CD4-positive, alpha-beta T cell treated with Interleukin-15 for 1 hour (primary cell): Measurements from ENCODE around the gene AXIN1.

Source experiments
- DNase-seq: peaks from one replicate; pipeline ENCODE4 v3.0.0-alpha.2; 2020

AXIN1 gene

GRCh38 chr16:296276-296675 lies 56.2 kb downstream of the AXIN1 start:
- no peak for DNase-seq

DNA sequence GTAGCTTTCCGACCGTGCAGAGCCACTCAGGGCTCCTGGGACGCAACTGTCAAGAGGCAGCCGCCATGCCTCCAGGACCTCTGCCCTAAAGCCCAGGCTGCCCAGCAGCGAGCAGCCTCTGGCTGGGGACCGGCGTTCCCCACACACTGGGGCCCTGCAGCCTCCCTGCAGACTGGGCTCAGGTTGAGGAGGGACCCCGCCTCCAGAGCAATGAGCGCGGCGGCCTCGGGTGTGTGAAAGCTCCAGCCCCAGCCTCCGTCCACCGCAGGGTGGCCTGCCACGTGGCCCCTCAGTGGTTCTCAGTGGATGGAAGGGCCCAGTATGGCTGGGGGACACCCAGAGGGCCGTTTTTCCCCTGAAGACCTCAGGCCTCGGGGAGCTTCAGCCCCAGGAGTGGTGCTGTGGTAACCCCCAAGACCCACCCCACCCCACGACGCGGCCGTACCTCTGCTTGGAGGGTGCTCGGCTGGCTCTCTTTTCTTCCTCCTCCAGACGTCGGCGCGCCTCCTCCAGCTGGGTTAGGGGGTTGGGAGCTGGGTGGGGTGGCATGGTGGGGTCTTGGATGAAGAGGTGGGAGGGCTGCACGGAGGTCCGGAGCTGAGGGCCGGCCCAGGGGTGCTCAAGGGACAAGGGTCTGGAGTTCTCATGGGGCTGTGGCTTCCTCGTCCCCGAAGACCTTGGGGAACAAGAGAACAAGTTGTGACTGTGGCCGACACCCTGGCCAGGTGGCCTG lies 59.3 kb downstream of the AXIN1 start:
- DNase-seq = no peak

DNA sequence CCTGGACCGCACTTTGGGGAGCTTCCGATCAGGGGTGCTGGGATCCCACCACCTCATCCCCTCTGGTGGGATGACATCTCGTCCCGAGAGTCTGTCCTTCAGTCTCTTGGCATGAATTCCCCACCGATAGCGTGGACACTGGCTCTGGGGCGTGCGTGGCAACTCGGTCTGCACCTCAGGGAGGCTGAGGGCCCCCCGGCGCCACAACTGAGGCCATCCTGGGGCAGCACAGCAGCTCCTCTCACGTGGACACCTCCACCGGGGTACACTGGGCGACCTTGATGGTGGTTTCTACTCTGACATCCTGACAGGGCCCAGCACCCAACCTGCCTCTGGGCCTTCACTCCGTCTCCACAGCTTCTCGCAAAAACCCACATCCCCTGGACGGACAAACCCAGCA lies 61.0 kb downstream of the AXIN1 start:
- DNase-seq = no peak

GRCh38 chr16:290681-291405 lies 61.7 kb downstream of the AXIN1 start:
- DNase-seq = no peak

DNA sequence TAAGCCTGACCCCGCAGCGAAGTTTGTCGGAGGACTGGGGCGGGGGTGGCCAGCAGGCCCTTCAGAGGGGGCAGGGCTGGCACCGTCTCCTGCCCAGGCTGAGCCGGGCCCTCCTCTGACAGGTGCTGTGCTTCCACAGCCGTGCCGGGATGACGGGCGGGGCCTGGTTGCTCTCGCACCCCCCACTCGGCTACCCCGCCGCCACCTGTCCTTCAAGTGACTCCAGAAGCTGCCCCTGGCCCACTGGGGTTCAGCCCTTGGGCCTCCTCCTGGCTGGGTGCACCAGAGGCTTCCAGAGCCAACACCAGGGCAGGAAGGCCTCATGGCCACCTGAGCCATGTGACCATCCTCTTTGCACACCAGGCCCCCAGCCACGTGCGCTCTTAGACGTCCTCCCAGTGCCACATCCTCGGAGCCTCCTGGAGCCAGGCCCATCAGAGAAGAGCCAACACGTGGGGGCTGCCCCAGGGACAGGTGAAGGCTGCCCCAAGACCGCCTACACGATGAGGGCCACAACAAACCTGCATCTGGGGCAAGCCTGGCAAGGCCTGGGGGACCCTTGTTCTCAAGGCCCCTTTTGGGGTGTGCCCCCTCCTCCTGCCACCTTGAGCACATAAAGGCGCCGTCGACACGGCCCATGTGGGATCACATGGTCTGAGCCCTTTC lies 62.4 kb downstream of the AXIN1 start:
- no peak for DNase-seq

GRCh38 chr16:289395-289997 lies 63.0 kb downstream of the AXIN1 start:
- no peak for DNase-seq

- DNase-seq = no peak
Observed at GRCh38 chr16:287981-288920, 64.3 kb downstream of the AXIN1 start.

DNA sequence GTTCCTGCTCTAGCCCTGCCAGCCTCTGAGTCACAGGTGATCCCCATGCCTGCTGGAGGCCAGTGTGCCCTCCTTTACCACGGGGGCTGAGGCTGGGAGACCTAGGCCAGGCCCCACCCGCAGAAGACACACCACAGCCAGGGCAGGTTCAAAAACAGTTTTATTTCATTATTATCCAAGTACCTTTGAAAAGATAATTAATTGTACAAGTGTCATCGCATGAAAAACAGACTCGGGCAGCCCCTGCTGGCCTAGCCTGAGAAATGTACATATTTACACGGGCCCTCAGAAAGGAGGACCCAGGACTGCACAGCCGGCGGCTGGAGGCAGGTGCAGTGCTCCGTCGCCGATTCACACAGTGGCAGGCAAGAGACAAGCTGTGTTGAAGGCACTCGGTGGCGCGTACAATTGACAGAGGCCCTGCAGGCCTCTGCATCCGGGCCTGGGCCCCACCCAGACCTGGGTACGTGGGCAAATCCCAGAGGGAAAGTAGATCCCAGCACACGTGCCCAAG lies 65.2 kb downstream of the AXIN1 start:
- no peak for DNase-seq

DNA sequence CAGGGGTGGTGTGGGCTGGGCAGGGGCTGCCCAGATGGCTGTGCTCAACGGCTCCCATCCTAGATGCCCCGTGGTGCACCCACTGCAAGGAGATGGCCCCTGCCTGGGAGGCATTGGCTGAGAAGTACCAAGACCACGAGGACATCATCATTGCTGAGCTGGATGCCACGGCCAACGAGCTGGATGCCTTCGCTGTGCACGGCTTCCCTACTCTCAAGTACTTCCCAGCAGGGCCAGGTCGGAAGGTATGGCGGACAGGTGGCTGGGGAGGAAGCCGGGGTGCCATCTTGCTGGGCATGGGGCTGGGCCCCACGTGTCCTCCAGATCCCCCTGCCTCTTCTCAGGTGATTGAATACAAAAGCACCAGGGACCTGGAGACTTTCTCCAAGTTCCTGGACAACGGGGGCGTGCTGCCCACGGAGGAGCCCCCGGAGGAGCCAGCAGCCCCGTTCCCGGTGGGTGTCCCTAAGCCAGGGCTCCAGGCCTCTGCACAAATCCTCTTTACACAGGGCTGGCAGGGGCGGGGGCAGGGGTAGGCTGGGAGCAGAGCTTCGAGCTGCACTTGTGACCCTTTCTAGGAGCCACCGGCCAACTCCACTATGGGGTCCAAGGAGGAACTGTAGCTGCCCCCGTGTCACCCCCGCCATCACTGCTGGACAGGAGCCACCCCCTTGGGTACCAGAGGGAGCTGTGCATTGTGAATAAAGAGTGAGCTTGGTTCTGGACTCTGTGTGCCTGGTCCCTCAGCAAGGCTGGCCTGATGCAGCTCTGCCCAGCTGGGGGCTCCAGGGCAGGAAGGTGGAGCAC lies 65.8 kb downstream of the AXIN1 start:
- DNase-seq = no peak

DNA sequence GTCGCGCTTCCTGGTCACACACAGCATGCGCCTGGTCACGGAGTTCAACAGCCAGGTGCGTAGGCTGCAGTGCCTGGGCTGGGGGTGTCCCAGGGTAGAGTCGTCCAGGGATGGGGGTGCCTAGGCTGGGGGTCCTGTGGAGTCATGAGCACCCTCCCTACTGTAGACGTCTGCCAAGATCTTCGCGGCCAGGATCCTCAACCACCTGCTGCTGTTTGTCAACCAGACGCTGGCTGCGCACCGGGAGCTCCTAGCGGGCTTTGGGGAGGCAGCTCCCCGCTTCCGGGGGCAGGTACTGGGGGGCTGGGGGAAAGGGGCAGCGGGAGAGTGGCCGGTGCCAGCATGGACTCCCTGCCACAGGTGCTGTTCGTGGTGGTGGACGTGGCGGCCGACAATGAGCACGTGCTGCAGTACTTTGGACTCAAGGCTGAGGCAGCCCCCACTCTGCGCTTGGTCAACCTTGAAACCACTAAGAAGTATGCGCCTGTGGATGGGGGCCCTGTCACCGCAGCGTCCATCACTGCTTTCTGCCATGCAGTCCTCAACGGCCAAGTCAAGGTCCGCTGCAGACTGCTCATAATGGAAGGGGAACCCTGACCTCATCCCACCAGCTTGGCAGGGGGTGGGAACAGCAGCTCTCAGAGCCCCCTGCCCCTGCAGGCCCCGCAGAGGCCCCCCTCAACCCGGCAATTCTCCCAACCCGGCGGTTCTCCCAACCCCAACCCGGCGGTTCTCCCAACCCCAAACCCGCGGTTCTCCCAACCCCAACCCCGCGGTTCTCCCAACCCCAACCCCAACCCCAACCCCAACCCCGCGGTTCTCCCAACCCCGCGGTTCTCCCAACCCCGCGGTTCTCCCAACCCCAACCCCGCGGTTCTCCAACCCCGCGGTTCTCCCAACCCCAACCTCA lies 67.1 kb downstream of the AXIN1 start:
- DNase-seq = no peak

- no peak for DNase-seq
Observed at GRCh38 chr16:284204-285120, 68.1 kb downstream of the AXIN1 start.

GRCh38 chr16:283033-283805 lies 69.3 kb downstream of the AXIN1 start, which contains the start of gene PDIA2:
PDIA2 (plus strand) TSS chr16:283164; CDS start chr16:283170, 6 bp downstream.
- DNase-seq = no peak

DNA sequence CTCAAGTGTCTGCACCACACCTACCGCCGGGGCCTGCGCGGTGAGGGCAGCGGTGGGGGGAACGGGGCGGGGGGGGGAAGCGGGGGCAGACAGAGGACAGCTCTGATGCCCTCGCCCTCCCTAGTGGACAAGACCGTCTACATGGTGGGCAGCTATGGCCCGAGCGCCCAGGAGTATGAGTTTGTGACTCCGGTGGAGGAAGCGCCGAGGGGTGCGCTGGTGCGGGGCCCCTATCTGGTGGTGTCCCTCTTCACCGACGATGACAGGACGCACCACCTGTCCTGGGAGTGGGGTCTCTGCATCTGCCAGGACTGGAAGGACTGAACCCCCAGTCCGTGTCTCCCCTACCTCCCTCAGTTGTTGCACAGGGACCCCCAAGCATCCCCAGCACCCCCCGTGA lies 70.0 kb downstream of the AXIN1 start:
- DNase-seq = no peak

DNA sequence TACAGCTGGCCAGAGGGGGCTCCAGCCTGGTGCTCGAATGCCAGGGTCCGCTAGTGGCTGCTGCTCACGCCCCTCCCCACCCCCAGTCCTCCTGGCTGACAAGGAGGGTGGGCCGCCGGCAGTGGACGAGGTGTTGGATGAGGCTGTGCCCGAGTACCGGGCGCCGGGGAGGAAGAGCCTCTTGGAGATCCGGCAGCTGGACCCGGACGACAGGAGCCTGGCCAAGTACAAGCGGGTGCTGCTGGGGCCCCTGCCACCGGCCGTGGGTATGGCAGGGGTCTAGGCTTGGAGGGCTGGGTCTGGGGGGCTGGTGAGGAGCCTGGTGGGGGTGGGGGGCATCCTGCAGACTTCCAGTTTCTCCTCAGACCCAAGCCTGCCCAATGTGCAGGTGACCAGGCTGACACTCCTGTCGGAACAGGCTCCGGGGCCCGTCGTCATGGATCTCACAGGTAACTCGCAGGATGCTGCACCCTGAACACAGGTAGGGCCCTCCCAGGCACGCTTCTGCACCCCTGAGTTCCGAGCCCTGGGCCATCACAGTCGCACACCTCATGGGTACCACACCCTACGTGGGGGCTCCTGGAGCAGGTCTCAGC lies 70.8 kb downstream of the AXIN1 start:
- DNase-seq = no peak

DNA sequence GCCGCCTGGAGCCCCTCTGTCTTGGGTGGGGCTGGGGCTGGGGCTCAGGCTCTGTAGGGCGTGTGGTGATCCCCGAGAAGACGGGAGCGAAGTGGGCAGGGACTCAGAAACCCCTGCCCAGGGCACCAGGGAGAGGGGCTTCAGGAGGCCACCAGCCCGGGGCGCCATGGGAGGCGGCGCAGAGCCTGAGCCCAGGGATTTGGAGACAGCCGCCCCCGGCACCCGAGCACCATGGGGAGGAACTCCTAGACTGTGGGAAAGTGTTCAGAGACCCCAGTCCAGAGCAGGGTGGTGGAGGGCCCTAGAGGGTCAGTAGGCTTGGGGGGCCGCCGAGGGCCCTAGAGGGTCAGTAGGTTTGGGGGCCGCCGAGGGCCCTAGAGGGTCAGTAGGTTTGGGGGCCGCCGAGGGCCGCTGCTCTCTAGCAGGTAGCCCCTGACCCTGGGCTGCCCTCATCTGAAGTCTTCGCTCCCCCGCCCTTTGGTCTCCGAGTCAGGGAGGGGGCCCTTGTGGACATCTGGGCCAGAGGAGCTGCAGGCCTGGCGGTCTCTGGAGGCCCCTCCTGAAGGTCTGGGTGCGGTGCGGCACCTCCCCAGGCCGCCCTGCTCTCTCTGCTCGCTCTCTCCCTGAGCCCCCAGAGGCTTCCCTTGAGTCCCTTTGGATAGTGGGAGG lies 71.4 kb downstream of the AXIN1 start:
- no peak for DNase-seq

GRCh38 chr16:280552-280951 lies 72.0 kb downstream of the AXIN1 start, which contains the start of gene ARHGDIG:
ARHGDIG (plus strand) TSS chr16:280591; CDS start chr16:280681, 90 bp downstream.
- DNase-seq = no peak

- no peak for DNase-seq
Observed at GRCh38 chr16:280005-280460, 72.5 kb downstream of the AXIN1 start.
